ENCODE measurements around the gene SH3D19. TPM values are rescaled to one million over a fixed set of nuclear protein-coding genes. Genes with fewer than 3 reads are reported as not detected.

SH3D19 gene
- polyA plus RNA-seq, 3 donors: not detected

DNA sequence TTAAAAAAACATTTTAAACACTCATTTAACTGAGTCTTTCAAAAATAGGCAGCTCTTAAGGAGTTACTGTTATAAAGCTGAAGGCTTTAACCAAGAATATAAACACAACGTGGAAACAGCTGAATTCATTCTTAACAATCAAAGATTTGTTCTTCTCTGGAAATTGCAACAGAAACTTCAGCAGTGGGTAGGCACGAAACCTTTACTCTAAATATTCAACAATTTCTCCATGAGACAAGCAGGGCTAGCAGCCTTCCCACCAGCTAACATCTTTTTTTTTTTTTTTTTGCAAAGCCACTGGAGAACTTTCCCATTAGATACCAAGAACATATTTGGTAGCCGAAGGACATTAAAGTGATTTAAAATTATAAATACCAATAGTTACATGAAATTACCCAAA is 126.7 kb downstream of the SH3D19 start:
- Histone ChIP-seq H3K27ac (ENCODE audit: low read depth in 1 of 2, low read length in 2 of 2) (no peak overlapping the region), H3K79me2 (ENCODE audit: insufficient read depth, low read length) (no peaks in the 10 kb centered on the region), H3K9ac (ENCODE audit: insufficient read depth, low read length, poor library complexity, severe bottlenecking) (no peak overlapping the region), H3K9me3 (replicated peaks in 1 of 2; ENCODE audit: control insufficient read depth in 1 of 2, insufficient read depth in 1 of 2, low read length in 2 of 2) (no peaks in the 10 kb centered on the region), H3K36me3 (replicated peaks in 1 of 2; ENCODE audit: control insufficient read depth in 1 of 2, insufficient read depth in 2 of 2, low read length in 2 of 2) (no peaks in the 10 kb centered on the region), H3K4me1 (ENCODE audit: control insufficient read depth in 1 of 2, insufficient read depth in 2 of 2, low read length in 2 of 2) (no peaks in the 10 kb centered on the region), H4K20me1 (ENCODE audit: insufficient read depth, low read length) (no peaks in the 10 kb centered on the region), H3K4me3 (replicated peaks in 1 of 3; ENCODE audit: low read depth in 2 of 3, low read length in 3 of 3) (no peak overlapping the region), H3K4me2 (replicated peaks; ENCODE audit: extremely low read depth, low read length, poor library complexity, severe bottlenecking) (no peak overlapping the region), H2AFZ (ENCODE audit: insufficient read depth, low read depth, low read length, poor library complexity, severe bottlenecking) (no peak overlapping the region), H3K27me3 (ENCODE audit: control insufficient read depth in 2 of 2, insufficient read depth in 2 of 2, low read length in 2 of 2) (no peaks in the 10 kb centered on the region)
- Mint-ChIP-seq H3K9me3 (peaks cover 0 to 2% (median 2%) of the 10 kb centered on the region in 7 donors), H3K36me3 (no peaks in the 10 kb centered on the region), H3K4me1 (no peaks in the 10 kb centered on the region), H3K4me3 (no peak overlapping the region), H3K27ac (no peak overlapping the region), H3K27me3 (ENCODE audit: low read depth in 3 of 3) (peaks cover 0 to 7% (median 3%) of the 10 kb centered on the region in 3 donors)
- intact Hi-C loops (cut with micrococcal nuclease): no loop called here
- no peak for TF ChIP-seq CTCF (IDR thresholded peaks at IDR 0.05)
- WGBS (ENCODE audit: insufficient coverage): 90% methylated on average over 2 of the region's 3 CpGs
- no peak for DNase-seq

DNA sequence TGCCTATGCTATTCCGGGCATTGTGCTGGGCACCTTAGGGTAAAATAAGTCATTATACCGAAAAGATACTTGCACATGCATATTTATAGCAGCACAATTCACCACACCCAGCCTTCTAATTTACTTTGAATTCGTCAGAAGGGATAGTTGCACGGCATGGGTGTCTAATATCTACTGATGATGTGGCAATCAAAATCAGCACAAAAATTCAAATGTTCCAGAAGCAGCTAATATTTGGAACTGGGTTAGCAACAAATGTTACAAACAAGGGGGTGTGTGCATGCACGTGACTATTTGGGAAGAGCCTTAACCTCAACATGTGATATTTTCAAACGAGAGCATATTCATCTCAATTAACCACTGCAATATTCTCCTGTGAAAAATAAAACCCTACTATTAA is 128.2 kb downstream of the SH3D19 start:
- no peak for DNase-seq
- Mint-ChIP-seq H3K9me3 (peaks cover 0 to 2% (median 2%) of the 10 kb centered on the region in 7 donors), H3K27me3 (ENCODE audit: low read depth in 3 of 3) (peaks cover 1 to 7% (median 3%) of the 10 kb centered on the region in 3 donors), H3K36me3 (no peaks in the 10 kb centered on the region), H3K4me1 (no peaks in the 10 kb centered on the region), H3K27ac (no peak overlapping the region), H3K4me3 (no peak overlapping the region)
- no peak for TF ChIP-seq CTCF (IDR thresholded peaks at IDR 0.05)
- H3K27ac ChIP-seq (ENCODE audit: low read depth in 1 of 2, low read length in 2 of 2): no peak overlapping the region
- no peaks in the 10 kb centered on the region for H3K79me2 ChIP-seq (ENCODE audit: insufficient read depth, low read length)
- intact Hi-C loops (cut with micrococcal nuclease): no loop called here
- H3K36me3 ChIP-seq (replicated peaks in 1 of 2; ENCODE audit: control insufficient read depth in 1 of 2, insufficient read depth in 2 of 2, low read length in 2 of 2): no peaks in the 10 kb centered on the region
- H2AFZ ChIP-seq (ENCODE audit: insufficient read depth, low read depth, low read length, poor library complexity, severe bottlenecking): no peak overlapping the region
- H3K4me3 ChIP-seq (replicated peaks in 1 of 3; ENCODE audit: low read depth in 2 of 3, low read length in 3 of 3): no peak overlapping the region
- H3K4me1 ChIP-seq (ENCODE audit: control insufficient read depth in 1 of 2, insufficient read depth in 2 of 2, low read length in 2 of 2): no peaks in the 10 kb centered on the region
- WGBS (ENCODE audit: insufficient coverage): no CpG with 5 or more reads among the region's 6 CpGs
- no peak overlapping the region for H3K4me2 ChIP-seq (replicated peaks; ENCODE audit: extremely low read depth, low read length, poor library complexity, severe bottlenecking)
- H3K27me3 ChIP-seq (ENCODE audit: control insufficient read depth in 2 of 2, insufficient read depth in 2 of 2, low read length in 2 of 2): no peaks in the 10 kb centered on the region
- H3K9ac ChIP-seq (ENCODE audit: insufficient read depth, low read length, poor library complexity, severe bottlenecking): no peak overlapping the region
- H3K9me3 ChIP-seq (replicated peaks in 1 of 2; ENCODE audit: control insufficient read depth in 1 of 2, insufficient read depth in 1 of 2, low read length in 2 of 2): no peaks in the 10 kb centered on the region
- H4K20me1 ChIP-seq (ENCODE audit: insufficient read depth, low read length): no peaks in the 10 kb centered on the region

Measured in CD14-positive monocyte (primary cell).